BJ (cell line): ENCODE measurements around the gene CLBA1. TPM values are rescaled to one million over a fixed set of nuclear protein-coding genes. Genes with fewer than 3 reads are reported as not detected.

Experiments used
- CTCF ChIA-PET: fragments of 350-600 bp; formaldehyde crosslinking; extraction: SDS; loops from one replicate; lab custom pipeline; 2021; ENCODE audit warnings: antibody characterized with exemption, inconsistent platforms; lab: Yijun Ruan, JAX
- POLR2A ChIA-PET: fragments of 300-600 bp; sonication (Branson Sonifier 250); formaldehyde crosslinking; extraction: SDS; loops from one replicate; lab custom pipeline; 2021; ENCODE audit warnings: antibody characterized with exemption; lab: Charles Lee
- DNase-seq: peaks from one replicate; pipeline ENCODE4 v3.0.0-alpha.2; 2011; ENCODE audit warnings: low read depth
- H3K27me3 ChIP-seq: 2 replicates; pipeline ENCODE4 v1.6.0; 2011; ENCODE audit warnings: low read length; ENCODE audit not compliant: control insufficient read depth, insufficient read depth
- H3K36me3 ChIP-seq: 2 replicates; pipeline ENCODE4 v1.5.1; 2011; ENCODE audit warnings: low read length; ENCODE audit not compliant: control insufficient read depth, insufficient read depth
- H3K4me3 ChIP-seq: 2 replicates; pipeline ENCODE4 v1.5.1; 2011; ENCODE audit warnings: low read depth, mild to moderate bottlenecking, control low read depth, low read length
- polyA minus RNA-seq: library from RNA; depleted of rRNA, polyadenylated mRNA; stranded (reverse); fragments of >200 nt; gene quantifications from 2 replicates; pipeline ENCODE4 v1.2.3, GENCODE V29; 2011; rRNA and poly(A)+ RNA removed
- polyA plus RNA-seq: library from polyadenylated mRNA; depleted of rRNA; stranded (reverse); fragments of >200 nt; gene quantifications from 2 replicates; pipeline ENCODE4 v1.2.3, GENCODE V29; 2011; rRNA removed
- TF ChIP-seq, protein P1 (sequence below): IDR thresholded peaks from 2 replicates; pipeline ENCODE4 v1.5.1; 2011; ENCODE audit warnings: low read depth, mild to moderate bottlenecking, control low read depth, inconsistent platforms, low read length, moderate library complexity; ENCODE audit not compliant: insufficient read depth

CLBA1 gene
- 4.5 and 5.9 TPM in 2 replicates for polyA plus RNA-seq
- 2.6 and 4.0 TPM in 2 replicates for polyA minus RNA-seq

DNA sequence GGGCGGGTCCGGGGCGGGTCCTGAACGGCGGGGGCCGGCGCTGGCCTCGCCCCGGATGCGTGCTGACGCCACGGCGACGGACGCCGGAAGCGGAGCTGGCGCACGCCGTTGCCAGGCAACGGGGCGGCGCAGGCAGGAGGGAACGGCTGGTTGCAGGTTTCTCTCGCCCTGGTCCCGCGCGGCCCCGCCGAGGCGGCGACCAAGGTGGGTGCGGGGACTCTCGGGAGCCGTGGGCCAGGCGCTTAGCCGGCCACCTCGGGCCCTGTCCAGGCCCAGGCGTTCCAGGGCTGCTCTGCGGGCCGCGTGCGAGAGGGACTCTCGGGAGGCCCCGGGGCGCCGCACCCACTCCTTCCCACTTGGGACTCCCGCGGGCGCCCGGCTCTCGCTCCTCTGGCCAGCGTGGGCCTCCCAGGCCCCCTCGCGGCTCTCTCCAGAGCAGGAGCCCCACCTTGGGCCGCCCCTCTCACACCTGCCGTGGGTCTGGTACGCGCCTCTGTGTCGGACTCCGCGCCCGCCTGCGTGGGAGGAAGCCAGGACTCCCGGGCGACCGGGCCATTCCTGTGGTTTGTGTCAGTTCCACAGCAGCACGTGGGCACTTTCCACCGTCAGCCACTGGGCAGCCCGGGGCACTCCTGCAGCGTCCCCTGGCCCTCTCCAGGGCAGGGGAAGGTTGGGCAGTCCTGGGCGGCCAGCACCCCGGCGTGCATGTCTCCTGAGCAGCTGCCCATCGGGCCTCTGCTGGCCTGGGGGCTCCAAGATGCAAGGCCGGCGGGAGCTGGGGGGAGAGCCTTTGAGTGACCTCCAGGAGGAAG lies at the start of gene CLBA1:
CLBA1 (plus strand) TSS at position 114 of the 812 bp plus-strand sequence; CDS start at position 758, 644 bp downstream.
- DNase-seq, result no peak
- Histone ChIP-seq H3K4me3 (peak within 1 kb of the TSS; percentile 67), H3K27me3 (no peaks in the 10 kb centered on the region), H3K36me3 (no peaks in the 10 kb centered on the region; the same call in none of the 2 replicates)
- ChIA-PET CTCF (interaction anchor here (0.8 to 2.5 kb wide), 4 partner anchors 9 to 60 kb away, joined by 3 to 15 read pairs (median 6); no protein-coding TSS in a partner anchor), POLR2A (no interaction called here)
- TF ChIP-seq, protein P1, sequence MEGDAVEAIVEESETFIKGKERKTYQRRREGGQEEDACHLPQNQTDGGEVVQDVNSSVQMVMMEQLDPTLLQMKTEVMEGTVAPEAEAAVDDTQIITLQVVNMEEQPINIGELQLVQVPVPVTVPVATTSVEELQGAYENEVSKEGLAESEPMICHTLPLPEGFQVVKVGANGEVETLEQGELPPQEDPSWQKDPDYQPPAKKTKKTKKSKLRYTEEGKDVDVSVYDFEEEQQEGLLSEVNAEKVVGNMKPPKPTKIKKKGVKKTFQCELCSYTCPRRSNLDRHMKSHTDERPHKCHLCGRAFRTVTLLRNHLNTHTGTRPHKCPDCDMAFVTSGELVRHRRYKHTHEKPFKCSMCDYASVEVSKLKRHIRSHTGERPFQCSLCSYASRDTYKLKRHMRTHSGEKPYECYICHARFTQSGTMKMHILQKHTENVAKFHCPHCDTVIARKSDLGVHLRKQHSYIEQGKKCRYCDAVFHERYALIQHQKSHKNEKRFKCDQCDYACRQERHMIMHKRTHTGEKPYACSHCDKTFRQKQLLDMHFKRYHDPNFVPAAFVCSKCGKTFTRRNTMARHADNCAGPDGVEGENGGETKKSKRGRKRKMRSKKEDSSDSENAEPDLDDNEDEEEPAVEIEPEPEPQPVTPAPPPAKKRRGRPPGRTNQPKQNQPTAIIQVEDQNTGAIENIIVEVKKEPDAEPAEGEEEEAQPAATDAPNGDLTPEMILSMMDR, result 0 out of 2 replicates have a peak, but pooled peaks have one; percentile 5

DNA sequence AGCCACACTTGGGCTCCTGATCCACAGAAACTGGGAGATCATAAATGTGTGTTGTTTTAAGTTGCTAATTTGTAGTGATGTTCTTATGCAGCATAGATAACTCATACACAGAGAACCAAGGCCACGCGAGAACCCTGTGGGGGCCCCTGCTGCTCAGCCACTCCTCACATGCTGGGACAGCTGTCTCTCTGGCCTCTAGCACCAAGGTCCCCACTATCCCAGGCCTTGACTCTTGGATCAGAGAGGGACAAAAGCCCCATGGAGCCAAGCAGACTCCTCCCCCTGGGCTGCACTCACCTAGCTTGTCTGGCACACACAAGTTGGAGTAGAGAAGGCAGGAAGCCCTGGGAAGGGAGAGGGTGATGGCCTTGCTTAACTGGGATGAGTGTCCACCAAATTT lies 49.6 kb upstream of the CLBA1 start:
- ChIA-PET POLR2A (no interaction called here), CTCF (interaction anchor here (1.6 to 6.2 kb wide), 3 partner anchors 10 to 38 kb away, joined by 4 to 42 read pairs (median 12); no protein-coding TSS in a partner anchor)
- Histone ChIP-seq H3K27me3 (peaks cover 3% of the 10 kb centered on the region; the same call in 1 of the 2 replicates), H3K36me3 (no peaks in the 10 kb centered on the region), H3K4me3 (no peak overlapping the region)
- DNase-seq, result no peak
- TF ChIP-seq, protein P1, result no peak

DNA sequence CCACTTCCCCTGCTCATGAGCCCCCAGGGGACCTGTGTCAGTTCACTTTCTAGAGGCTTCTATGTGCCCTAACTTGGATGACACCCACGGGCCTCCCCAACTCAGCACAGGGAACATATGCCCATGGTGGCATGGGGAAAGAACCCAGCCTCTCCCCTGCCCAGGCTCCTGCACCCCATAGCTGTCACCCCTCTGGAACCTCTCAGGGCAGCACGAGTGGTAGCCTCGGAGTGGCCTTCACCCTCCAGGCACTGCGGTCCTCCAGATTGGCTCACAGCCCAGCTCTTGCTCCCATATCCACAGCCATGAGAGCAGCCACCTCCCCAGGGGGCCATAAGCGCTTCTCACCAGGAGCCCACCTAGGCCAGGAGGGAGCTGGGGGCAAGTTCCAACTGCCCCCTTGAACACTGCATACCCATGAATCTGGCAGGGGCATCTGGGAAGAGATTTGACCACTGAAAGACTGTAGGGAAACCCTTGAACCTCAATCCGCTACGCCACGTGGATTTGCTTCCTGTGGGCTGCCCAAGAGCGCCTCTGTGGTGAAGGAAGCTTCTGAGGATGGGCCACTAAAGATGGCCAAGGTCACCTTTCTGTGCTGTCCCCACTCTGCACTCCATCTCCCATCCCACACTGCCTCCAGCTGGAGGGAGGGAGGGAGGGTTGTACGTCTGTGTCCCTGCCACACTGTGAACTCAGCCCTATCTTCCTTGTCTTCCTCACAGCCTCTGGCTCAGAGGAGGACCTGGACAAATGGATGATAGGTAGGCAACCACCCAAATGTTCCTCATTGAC lies 49.0 kb upstream of the CLBA1 start:
- no peak for DNase-seq
- CTCF ChIA-PET, result interaction anchor here (0.8 to 6.2 kb wide), 4 partner anchors 9 to 109 kb away, joined by 3 to 42 read pairs (median 8); no protein-coding TSS in a partner anchor
- Histone ChIP-seq H3K36me3 (no peaks in the 10 kb centered on the region), H3K4me3 (no peak overlapping the region), H3K27me3 (peaks cover 3% of the 10 kb centered on the region; the same call in 1 of the 2 replicates)
- TF ChIP-seq, protein P1, result no peak
- POLR2A ChIA-PET, result interaction anchor here (0.7 kb wide), 1 partner anchor 20 kb away, joined by 4 read pairs; no protein-coding TSS in a partner anchor

DNA sequence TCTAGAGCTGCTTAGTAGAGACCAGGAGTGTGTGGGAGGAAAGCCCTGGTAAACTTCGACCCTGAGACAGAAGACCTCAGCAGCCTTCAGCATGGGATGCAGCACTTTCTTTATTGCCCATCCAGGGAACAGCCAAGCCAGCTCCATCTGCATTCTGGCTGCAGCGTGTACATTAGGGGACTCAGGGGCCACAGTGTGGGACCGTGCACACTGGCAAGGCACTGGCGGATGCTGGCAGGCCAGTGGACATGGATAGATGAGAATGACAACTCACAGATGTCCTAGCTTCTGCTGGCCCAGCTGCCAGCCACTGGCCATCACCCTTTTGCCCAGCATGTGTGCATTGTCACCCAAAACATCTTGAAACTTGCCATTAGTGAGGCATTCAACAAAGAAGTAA lies 48.4 kb upstream of the CLBA1 start:
- CTCF ChIA-PET, result interaction anchor here (0.8 to 6.2 kb wide), 3 partner anchors 14 to 109 kb away, joined by 3 to 42 read pairs (median 3); no protein-coding TSS in a partner anchor
- Histone ChIP-seq H3K36me3 (peaks cover 2% of the 10 kb centered on the region; the same call in 1 of the 2 replicates), H3K27me3 (peaks cover 3% of the 10 kb centered on the region; the same call in 1 of the 2 replicates), H3K4me3 (no peak overlapping the region)
- TF ChIP-seq, protein P1, result no peak
- POLR2A ChIA-PET, result interaction anchor here (0.7 kb wide), 1 partner anchor 21 kb away, joined by 4 read pairs; no protein-coding TSS in a partner anchor
- DNase-seq, result no peak
